HG02798 (cell line): Measurements from ENCODE around the gene AKAP6.

Experiments
- ATAC-seq: cut with Tn5 transposase; IDR thresholded peaks from one replicate; pipeline ENCODE4 v1.9.1; 2021; ENCODE audit warnings: mild to moderate bottlenecking; ENCODE audit not compliant: unreplicated experiment, poor library complexity

Gene AKAP6

GRCh38 chr14:32513571-32514009 lies 184.5 kb downstream of the AKAP6 start:
- ATAC-seq: no peak

GRCh38 chr14:32514236-32514635 lies 185.1 kb downstream of the AKAP6 start:
- ATAC-seq: no peak

- ATAC-seq: no peak
These were observed 185.6 kb downstream of the AKAP6 start for GRCh38 chr14:32514681-32515080.

GRCh38 chr14:32524609-32525375 lies 195.7 kb downstream of the AKAP6 start:
- no peak for ATAC-seq

GRCh38 chr14:32525591-32525990 lies 196.5 kb downstream of the AKAP6 start:
- no peak for ATAC-seq

GRCh38 chr14:32530800-32531199 lies 201.7 kb downstream of the AKAP6 start:
- ATAC-seq: no peak

GRCh38 chr14:32531942-32532515 lies 202.9 kb downstream of the AKAP6 start:
- ATAC-seq: no peak

- ATAC-seq: no peak
These were observed 205.0 kb downstream of the AKAP6 start for GRCh38 chr14:32534145-32534544.

- no peak for ATAC-seq
These were observed 207.1 kb downstream of the AKAP6 start for GRCh38 chr14:32536175-32536574.

- no peak for ATAC-seq
These were observed 208.1 kb downstream of the AKAP6 start for GRCh38 chr14:32537166-32537565.

- no peak for ATAC-seq
These were observed 213.4 kb downstream of the AKAP6 start for GRCh38 chr14:32542507-32542906.

- no peak for ATAC-seq
These were observed 216.0 kb downstream of the AKAP6 start for GRCh38 chr14:32545095-32545494.

- ATAC-seq: no peak
These were observed 216.6 kb downstream of the AKAP6 start for GRCh38 chr14:32545506-32546210.

GRCh38 chr14:32546246-32546645 lies 217.1 kb downstream of the AKAP6 start:
- no peak for ATAC-seq

- no peak for ATAC-seq
These were observed 223.7 kb downstream of the AKAP6 start for GRCh38 chr14:32552766-32553165.

- ATAC-seq: no peak
These were observed 229.9 kb downstream of the AKAP6 start for GRCh38 chr14:32559048-32559447.

GRCh38 chr14:32559590-32559989 lies 230.5 kb downstream of the AKAP6 start:
- no peak for ATAC-seq

GRCh38 chr14:32560209-32560857 lies 231.2 kb downstream of the AKAP6 start:
- ATAC-seq: peak; percentile 79

- no peak for ATAC-seq
These were observed 232.4 kb downstream of the AKAP6 start for GRCh38 chr14:32561520-32561919.

GRCh38 chr14:32564596-32564995 lies 235.5 kb downstream of the AKAP6 start:
- ATAC-seq: no peak

GRCh38 chr14:32565256-32565655 lies 236.2 kb downstream of the AKAP6 start:
- ATAC-seq: no peak
